Heart left ventricle (tissue), 16 donors: ENCODE results near the gene MC2R. TPM values are rescaled to one million over a fixed set of nuclear protein-coding genes. Genes with fewer than 3 reads are reported as not detected.

Experiments used
- ATAC-seq, 4 donors: fragments of 200-7000 bp; cut with Tn5 transposase; one replicate each; pipeline ENCODE4 v1.9.1; 2020 to 2022; ENCODE audit warnings: moderate library complexity in 4 of 4, mild to moderate bottlenecking in 3 of 4, moderate number of reproducible peaks in 1 of 4
- DNase-seq, 5 donors: peaks; one replicate each; pipeline ENCODE4 v3.0.0-alpha.2; 2020
- H3K27ac ChIP-seq, 12 donors: fragments of 200-600 bp; sonication (generic) in 4 of 12; one replicate each; pipeline versions ENCODE4 v1.5.0 to v1.8.0; 2016 to 2022; ENCODE audit warnings: mild to moderate bottlenecking in 2 of 12
- H3K27me3 ChIP-seq, 9 donors: fragments of 200-600 bp; sonication (generic) in 2 of 9; one replicate each; pipeline versions ENCODE4 v1.5.1 to v1.8.0; 2016 to 2022; ENCODE audit warnings: mild to moderate bottlenecking in 3 of 9
- H3K36me3 ChIP-seq, 9 donors: fragments of 200-600 bp; sonication (generic) in 2 of 9; one replicate each; pipeline versions ENCODE4 v1.5.0 to v1.8.0; 2018 to 2022; ENCODE audit warnings: mild to moderate bottlenecking in 2 of 9
- H3K4me1 ChIP-seq, 12 donors: fragments of 200-600 bp; sonication (generic) in 4 of 12; one replicate each; pipeline versions ENCODE4 v1.5.0 to v1.8.0; 2016 to 2022; ENCODE audit warnings: mild to moderate bottlenecking in 3 of 12
- H3K4me3 ChIP-seq, 12 donors: fragments of 200-600 bp; sonication (generic) in 4 of 12; one replicate each; pipeline versions ENCODE4 v1.5.0 to v1.8.0; 2017 to 2022; ENCODE audit warnings: mild to moderate bottlenecking in 9 of 12, moderate library complexity in 4 of 12
- H3K9me3 ChIP-seq, 12 donors: fragments of 200-600 bp; sonication (generic) in 4 of 12; one replicate each; pipeline versions ENCODE4 v1.5.0 to v1.8.0; 2016 to 2022; ENCODE audit warnings: mild to moderate bottlenecking in 1 of 12
- CTCF ChIP-seq, 12 donors: fragments of 200-600 bp; sonication (generic) in 4 of 12; IDR thresholded peaks; one replicate each; pipeline versions ENCODE4 v1.5.0 to v1.8.0; 2018 to 2022; ENCODE audit warnings: antibody characterized with exemption in 12 of 12, mild to moderate bottlenecking in 5 of 12
- POLR2A ChIP-seq, 2 donors: fragments of 450-650 bp; IDR thresholded peaks; one replicate each; pipeline ENCODE4 v1.6.1; 2017; ENCODE audit warnings: antibody characterized with exemption in 2 of 2, mild to moderate bottlenecking in 2 of 2, moderate library complexity in 2 of 2
- WGBS, 4 donors: extraction: QIAGEN DNeasy Blood & Tissue Kit in 2 of 4; methylation state at CpG; one replicate each; pipeline versions ENCODE4 v1.1.5 to v1.1.7; 2013 to 2018; 5-methylcytosine and 5-hydroxymethylcytosine counted together
- intact Hi-C, 10 donors: fragments of 100-400 bp; cut with DNase I; formaldehyde crosslinking; loops; one replicate each; pipeline versions ENCODE4 v1.11.1 to v1.14.2; 2022
- long read RNA-seq, 3 donors: library from polyadenylated mRNA; unstranded; transcript quantifications; one replicate each; pipeline ENCODE4 v2.0.0, GENCODE V29; 2020 to 2021
- polyA plus RNA-seq, 2 donors: library from polyadenylated mRNA; stranded (reverse); fragments of 200-250 nt; gene quantifications; one replicate each; pipeline ENCODE4 v1.2.3, GENCODE V29; 2013
- total RNA-seq, 9 donors: library from RNA; depleted of rRNA in 2 of 9; stranded (reverse); fragments of >200 nt in 2 of 9; fragmentation: NEBNext Ultra II Directional in 3 of 9; extraction: Animal tissue kit (Norgen Biotek cat#: 25700) in 3 of 9; gene quantifications; one replicate each; pipeline versions ENCODE4 v1.1.0 to v1.2.4, GENCODE V29; 2016 to 2023
- donor health status: ischemic (EF 13 %, LVEDD 7.1; RV severe dilation, severe dysfunction).
- donor health status: healthy with polysubstance abuse.
- donor health status: DM: no; HTN: yes; CAD: no.
- donor health status: DM: no; HTN: no; CAD: no.
- donor health status: ischemic (EF 25% LVEDD 6.9; RV normal size, moderate dysfunction).
- donor health status: ischemic (EF 25% LVEDD 5.7; RV mildly dilated, moderate dysfunction).
- donor health status: healthy.
- donor health status: DM: yes; HTN: yes; CAD: no.
- donor health status: ischemic (EF 35%, LVEDD 5.7; RV mildly dilated, moderate dysfunction).
- donor health status: nonischemic (EF 11% LVEDD 7.7; RV severe dilation, severe dysfunction).
- donor health status: DM: yes; HTN: yes; CAD: no.
- donor health status: PGD.
- donor health status: ischemic (EF 29% LVEDD 5.4; RV normal size, mild dysfunction).
- donor health status: nonischemic (EF 23%, LVEDD 6.1; RV moderate dilation, normal function).

The MC2R gene
- total RNA-seq (not detected), polyA plus RNA-seq (not detected)
- long read RNA-seq, donor 1, result 0 reads
- long read RNA-seq, donor 2, result 0 reads
- long read RNA-seq, donor 3, result 0 reads

- DNase-seq, result no peak
- Histone ChIP-seq H3K4me3 (no peak within 1 kb of the TSS), H3K9me3 (no peaks in the 10 kb centered on the region), H3K27me3 (no peaks in the 10 kb centered on the region), H3K4me1 (peaks cover 0 to 9% (median 0%) of the 10 kb centered on the region in 12 donors), H3K36me3 (no peaks in the 10 kb centered on the region), H3K27ac (peak within 1 kb of the TSS in 1 of 12 donors; percentile 10)
- no peak for ATAC-seq
- WGBS, 4 donors, result 79 to 84% (median 82%) methylated on average over 4 of the region's 4 CpGs
- intact Hi-C loops, result no loop called here
- TF ChIP-seq CTCF (IDR thresholded peaks at IDR 0.05) (no peak), POLR2A (IDR thresholded peaks at IDR 0.05) (no peak)
These were observed at the start of gene MC2R for GRCh38 chr18:13915391-13915790. Gene MC2R (minus strand): TSS chr18:13915536. CDS start chr18:13885518, 30,018 bp downstream.

- H3K36me3 ChIP-seq, result no peaks in the 10 kb centered on the region
- peaks cover 0 to 14% (median 2%) of the 10 kb centered on the region in 12 donors for H3K9me3 ChIP-seq
- H3K4me3 ChIP-seq, result no peak overlapping the region
- no peak overlapping the region for H3K27ac ChIP-seq
- H3K27me3 ChIP-seq, result no peaks in the 10 kb centered on the region
- H3K4me1 ChIP-seq, result no peaks in the 10 kb centered on the region
- no peak for ATAC-seq
- 85 to 91% (median 88%) methylated on average over 2 of the region's 2 CpGs for WGBS, 4 donors
- no peak for DNase-seq
- intact Hi-C loops, result no loop called here
- TF ChIP-seq CTCF (IDR thresholded peaks at IDR 0.05) (no peak), POLR2A (IDR thresholded peaks at IDR 0.05) (no peak)
These were observed 30.5 kb upstream of the MC2R start for GRCh38 chr18:13945811-13946210.

- H3K27me3 ChIP-seq, result no peaks in the 10 kb centered on the region
- 49 to 84% (median 65%) methylated on average over 2 of the region's 2 CpGs for WGBS, 4 donors
- no peak for ATAC-seq
- peaks cover 0 to 9% (median 2%) of the 10 kb centered on the region in 12 donors for H3K9me3 ChIP-seq
- intact Hi-C loops, result no loop called here
- no peaks in the 10 kb centered on the region for H3K4me1 ChIP-seq
- H3K36me3 ChIP-seq, result no peaks in the 10 kb centered on the region
- H3K27ac ChIP-seq, result no peak overlapping the region
- H3K4me3 ChIP-seq, result no peak overlapping the region
- no peak for DNase-seq
- no peak for TF ChIP-seq CTCF (IDR thresholded peaks at IDR 0.05)
- no peak for TF ChIP-seq POLR2A (IDR thresholded peaks at IDR 0.05)
These were observed 28.0 kb upstream of the MC2R start for GRCh38 chr18:13943338-13943737.

GRCh38 chr18:13940326-13940725 is 25.0 kb upstream of the MC2R start:
- intact Hi-C loops, result no loop called here
- Histone ChIP-seq H3K27me3 (no peaks in the 10 kb centered on the region), H3K9me3 (peaks cover 0 to 6% (median 0%) of the 10 kb centered on the region in 12 donors), H3K4me3 (no peak overlapping the region), H3K4me1 (no peaks in the 10 kb centered on the region), H3K36me3 (no peaks in the 10 kb centered on the region), H3K27ac (no peak overlapping the region)
- ATAC-seq (no peak), DNase-seq (no peak)
- TF ChIP-seq POLR2A (IDR thresholded peaks at IDR 0.05) (no peak), CTCF (IDR thresholded peaks at IDR 0.05) (no peak)
- 83 to 88% (median 85%) methylated on average over 14 of the region's 14 CpGs for WGBS, 4 donors
